GM21723 (cell line): ENCODE data around the gene GPR152.
"Not testable (repeated sequence)": the region's sequence is repeated elsewhere in the genome, so short reads cannot be mapped to it uniquely, and the experiment has no call there.

Source experiments
- ATAC-seq: cut with Tn5 transposase; IDR thresholded peaks from one replicate; pipeline ENCODE4 v1.9.1; 2021; ENCODE audit warnings: mild to moderate bottlenecking, moderate library complexity; ENCODE audit not compliant: unreplicated experiment

The GPR152 gene

GRCh38 chr11:67412495-67413179 lies 39.9 kb downstream of the GPR152 start:
- ATAC-seq: no peak

DNA sequence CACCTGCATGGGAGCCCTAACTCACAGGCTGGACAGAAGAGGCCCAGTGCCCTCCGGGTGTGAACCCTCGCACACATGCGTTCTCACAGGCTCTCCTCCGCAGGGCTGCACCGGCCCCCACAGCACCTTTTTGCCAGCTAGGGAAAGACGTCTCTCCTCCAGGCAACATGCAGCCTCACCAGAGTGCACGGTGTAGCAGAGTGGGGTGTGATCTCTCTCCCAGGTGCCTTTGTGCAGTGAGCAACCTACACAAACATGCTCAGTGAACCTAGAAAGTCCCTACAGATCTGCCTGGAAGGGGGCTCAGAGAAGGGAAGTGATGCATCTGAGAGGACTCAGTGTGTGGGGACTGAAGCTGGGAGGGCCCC lies 40.8 kb downstream of the GPR152 start:
- ATAC-seq: no peak

DNA sequence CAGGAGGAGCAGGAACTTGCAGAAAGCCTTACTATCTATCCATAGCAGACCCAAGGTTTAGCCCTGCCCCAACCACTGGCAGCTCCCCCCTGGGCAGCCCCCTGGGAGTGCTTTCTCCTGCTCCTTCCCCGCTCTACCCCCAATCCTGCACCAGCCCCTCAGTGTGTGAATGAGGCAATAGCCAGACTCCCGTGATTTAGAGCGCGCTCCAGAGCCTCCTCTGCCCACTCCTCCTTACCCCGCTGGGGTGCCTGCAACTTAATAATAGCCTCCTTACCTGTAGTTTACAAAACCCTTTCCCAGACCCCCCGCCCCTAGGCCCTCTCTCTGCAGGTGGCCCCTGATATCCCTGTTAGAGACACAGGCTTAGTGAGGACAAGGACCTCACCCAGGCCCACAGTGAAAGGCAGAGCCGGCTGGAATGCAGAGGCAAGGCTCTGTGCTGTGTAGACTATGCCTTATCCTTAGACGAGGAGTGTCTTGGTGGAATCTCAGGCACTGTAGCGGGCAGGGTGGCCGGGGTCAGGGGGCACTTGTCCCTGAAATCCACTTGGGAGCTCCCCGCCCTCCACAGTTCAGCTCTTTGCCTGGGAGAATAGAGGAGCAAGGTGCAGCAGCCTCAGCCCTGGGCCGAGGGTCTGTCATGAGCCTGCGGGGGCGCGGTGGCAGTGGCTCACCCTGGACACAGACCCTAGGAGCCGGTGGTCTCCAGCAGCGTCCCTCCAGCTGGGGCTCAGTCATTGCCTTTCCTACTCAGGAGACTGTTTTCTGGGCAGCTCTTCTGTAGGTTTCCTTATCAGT lies 41.3 kb downstream of the GPR152 start:
- ATAC-seq: no peak

GRCh38 chr11:67410369-67410831 lies 42.1 kb downstream of the GPR152 start:
- ATAC-seq: no peak

- ATAC-seq: no peak
Observed at GRCh38 chr11:67409781-67410368, 42.7 kb downstream of the GPR152 start.

DNA sequence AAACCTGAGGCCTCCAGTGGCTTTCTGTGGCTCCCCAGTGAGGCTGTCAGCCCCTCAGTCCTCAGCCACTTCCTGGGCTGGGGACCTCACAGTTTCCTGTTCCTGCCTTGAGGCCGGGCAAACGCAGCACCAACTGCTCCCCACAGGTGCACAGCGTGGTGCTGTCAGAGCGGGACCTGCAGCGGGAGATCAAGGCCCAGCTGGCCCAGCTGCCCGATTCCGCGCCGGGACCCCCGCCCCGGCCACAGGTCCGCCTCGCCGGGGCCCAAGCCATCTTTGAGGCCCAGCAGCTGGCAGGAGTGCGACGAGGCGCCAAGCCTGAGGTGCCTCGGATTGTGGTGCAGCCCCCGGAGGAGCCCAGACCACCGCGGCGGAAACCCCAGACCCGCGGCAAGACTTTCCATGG lies 43.3 kb downstream of the GPR152 start:
- peak; percentile 55 for ATAC-seq

DNA sequence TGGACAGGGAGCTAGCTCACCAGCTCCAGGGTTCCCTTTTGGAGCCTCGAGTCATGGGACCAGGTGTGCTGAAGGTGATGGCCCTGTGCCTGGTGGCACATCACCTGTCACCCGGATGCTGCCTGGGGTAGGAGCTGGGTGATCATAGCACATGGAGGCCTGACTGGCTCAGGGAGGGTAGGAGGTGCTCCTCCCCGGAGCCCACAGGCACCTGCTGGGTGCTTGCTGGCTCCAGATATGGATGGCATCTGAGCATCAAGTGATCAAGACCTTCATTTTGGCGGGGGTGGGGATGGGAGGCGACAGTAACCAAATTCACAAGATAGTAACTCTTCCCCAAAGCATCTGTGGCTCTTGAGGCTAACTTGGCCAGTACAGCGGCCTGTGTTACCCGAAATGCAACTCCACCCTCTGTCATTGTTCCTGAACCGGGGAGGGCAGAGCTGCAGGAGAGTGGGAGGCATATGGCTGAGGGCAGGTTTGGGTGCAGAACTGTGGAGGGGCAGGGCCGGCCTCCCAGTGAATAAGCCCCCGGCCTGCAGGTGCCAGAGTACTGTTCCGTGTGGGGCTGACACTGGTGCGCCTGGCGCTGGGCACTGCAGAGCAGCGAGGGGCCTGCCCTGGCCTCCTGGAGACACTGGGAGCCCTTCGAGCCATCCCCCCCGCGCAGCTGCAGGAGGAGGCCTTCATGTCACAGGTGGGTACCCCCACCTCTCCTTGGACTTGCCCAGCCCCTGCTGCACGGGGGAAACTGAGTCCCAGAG lies 43.9 kb downstream of the GPR152 start:
- no peak for ATAC-seq

- ATAC-seq: no peak
Observed at GRCh38 chr11:67407688-67408163, 44.8 kb downstream of the GPR152 start.

DNA sequence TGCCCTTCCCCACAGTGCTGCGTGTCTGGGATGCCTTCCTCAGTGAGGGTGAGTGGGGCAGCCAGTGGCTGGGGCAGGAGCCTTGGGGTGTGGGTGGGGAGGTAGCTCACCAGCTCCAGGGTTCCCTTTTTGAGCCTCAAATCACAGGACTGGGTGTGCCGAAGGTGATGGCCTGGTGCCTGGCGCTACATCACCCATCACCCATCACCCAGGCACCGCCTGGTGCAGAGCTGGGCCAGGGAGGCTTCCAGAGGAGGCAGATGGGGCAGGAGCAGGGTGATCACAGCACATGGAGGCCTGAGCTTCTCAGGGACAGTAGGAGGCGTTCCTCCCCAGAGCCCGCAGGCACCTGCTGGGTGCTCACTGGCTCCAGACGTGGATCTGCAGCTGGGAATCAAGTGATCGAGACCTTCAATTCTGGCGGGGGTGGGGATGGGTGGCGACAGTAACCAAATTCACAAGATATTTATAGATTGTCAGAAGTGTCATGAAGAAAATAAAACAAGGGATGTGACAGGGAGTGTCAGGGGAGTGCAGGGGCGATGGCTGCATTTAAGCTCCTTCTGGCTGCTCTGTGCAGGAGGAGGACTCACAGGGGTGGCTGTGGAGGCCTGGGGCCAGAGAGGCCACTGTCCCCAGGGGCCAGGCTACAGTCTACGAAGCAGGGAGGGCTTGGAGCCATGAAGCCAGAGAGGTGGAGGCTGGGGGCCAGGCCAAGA lies 45.4 kb downstream of the GPR152 start:
- ATAC-seq: no peak

- no peak for ATAC-seq
Observed at GRCh38 chr11:67406420-67406968, 46.0 kb downstream of the GPR152 start.

DNA sequence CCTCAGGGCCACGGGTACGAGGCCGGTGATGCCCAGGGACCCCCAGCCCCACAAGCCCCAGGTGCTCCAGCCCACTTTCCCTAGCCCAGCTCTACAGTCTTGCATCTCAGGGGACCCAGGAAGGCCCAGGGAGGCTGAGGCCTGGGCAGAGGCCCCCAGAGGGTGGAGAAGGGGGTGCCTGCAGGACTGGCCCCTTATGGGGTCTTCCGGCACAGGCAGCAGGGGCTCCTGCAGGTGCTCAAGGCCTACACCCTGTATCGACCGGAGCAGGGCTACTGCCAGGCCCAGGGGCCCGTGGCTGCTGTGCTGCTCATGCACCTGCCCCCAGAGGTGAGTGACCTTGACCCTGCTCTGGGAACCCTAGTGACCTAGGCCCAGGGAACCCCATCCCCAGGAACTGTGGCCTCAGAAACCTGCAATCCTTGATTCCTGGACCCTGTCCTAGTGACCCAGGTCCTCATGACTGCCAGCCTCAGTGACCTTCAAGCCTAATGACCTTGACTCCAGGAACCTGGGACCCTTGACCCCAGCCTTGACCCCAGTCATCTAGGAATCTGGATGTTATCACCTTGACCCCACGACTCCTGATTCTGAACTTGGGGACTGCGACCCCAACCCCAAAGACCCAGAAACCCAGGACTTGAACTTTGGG lies 46.7 kb downstream of the GPR152 start:
- ATAC-seq: no peak

GRCh38 chr11:67405196-67405567 lies 47.3 kb downstream of the GPR152 start:
- no peak for ATAC-seq

GRCh38 chr11:67404515-67405195 lies 47.9 kb downstream of the GPR152 start:
- ATAC-seq: no peak

GRCh38 chr11:67403085-67403484 lies 49.4 kb downstream of the GPR152 start:
- not testable (repeated sequence) for ATAC-seq

GRCh38 chr11:67402192-67402839 lies 50.2 kb downstream of the GPR152 start:
- not testable (repeated sequence) for ATAC-seq

DNA sequence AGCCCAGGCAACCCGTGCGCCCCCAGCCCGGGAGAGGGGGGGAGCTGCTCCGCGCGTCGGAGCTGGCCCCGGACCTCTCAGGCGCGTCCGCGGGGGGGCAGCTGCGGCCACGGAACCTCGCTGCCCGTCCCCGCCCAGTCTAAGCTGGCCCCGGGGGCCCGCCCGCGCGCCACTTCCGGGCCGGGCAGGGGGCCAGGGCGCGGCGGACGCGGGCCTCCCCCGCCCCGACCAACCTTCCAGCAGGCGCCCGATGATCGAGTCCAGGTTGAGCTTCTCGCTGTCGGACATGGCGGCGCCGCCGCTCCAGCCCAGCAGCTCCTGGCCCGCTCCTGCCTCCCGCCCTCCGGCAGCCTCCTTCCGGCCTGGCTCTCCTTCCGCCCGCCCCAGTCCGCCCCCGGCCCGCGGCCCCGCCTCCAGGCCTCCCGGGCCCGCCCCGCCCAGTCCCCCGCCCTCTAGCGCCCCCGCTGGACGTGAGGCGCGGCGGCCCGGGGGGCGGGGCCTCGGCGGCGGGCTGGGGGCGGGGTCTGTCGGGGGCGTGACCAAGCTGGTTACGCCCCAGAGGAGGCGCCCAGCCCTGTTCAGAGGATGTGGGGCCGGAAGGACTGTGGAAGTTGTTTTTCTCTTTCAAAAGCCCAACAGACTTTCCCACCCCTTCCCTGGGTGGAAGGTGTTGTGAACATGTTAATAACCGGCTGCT lies 50.9 kb downstream of the GPR152 start, which contains the start of gene PPP1CA:
Gene PPP1CA (minus strand): TSS at position 364 of the 697 bp plus-strand sequence. CDS start 76 bp downstream, at position 288.
- ATAC-seq: peak; percentile 55
